ENCODE results near the gene TMEM207.

Gene TMEM207
- long read RNA-seq, result 0 reads

- DNase-seq (ENCODE audit: low read depth in 1 of 2, low spot score in 1 of 2), result no peak
- no peaks in the 10 kb centered on the region for H3K27me3 ChIP-seq (ENCODE audit: insufficient read depth, poor library complexity, severe bottlenecking)
Observed at GRCh38 chr3:190449801-190450200, at the start of gene TMEM207. Gene TMEM207 (minus strand): TSS chr3:190449901. CDS start chr3:190449809, 92 bp downstream.

DNA sequence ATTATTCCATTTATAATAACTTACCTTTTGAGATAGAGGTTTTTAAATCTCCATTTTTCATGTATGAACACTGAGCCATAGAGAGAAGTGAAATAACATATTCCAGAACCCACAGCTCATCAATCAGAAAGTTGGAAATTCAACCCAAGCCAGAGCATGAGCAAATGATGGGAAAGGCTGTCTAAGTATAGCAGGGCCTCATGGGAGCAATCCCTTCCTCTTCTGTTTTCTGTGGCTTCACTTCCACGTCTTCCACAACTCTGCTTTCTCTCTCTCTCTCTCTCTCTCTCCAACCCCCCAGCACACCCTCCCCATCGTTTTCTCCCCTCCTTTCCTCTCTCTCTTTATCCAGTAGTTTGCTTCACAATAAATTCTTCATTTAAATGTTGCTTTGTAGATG is 49.4 kb upstream of the TMEM207 start:
- no peak for DNase-seq (ENCODE audit: low read depth in 1 of 2, low spot score in 1 of 2)
- Histone ChIP-seq H3K27me3 (ENCODE audit: insufficient read depth, poor library complexity, severe bottlenecking) (no peaks in the 10 kb centered on the region), H3K27ac (replicated peaks) (no peak overlapping the region), H3K4me3 (replicated peaks; ENCODE audit: insufficient read depth, low read length) (no peak overlapping the region)
- TF ChIP-seq CTCF (IDR thresholded peaks at IDR 0.05; ENCODE audit: insufficient read depth, low read length), result no peak
- TF ChIP-seq GABPA (IDR thresholded peaks at IDR 0.05; ENCODE audit: low read depth), result no peak
- no peak for TF ChIP-seq SPI1 (IDR thresholded peaks at IDR 0.05; ENCODE audit: borderline replicate concordance, low read depth)
- TF ChIP-seq POLR2AphosphoS5 (IDR thresholded peaks at IDR 0.05; ENCODE audit: low read depth), result no peak
- TF ChIP-seq REST (IDR thresholded peaks at IDR 0.05; ENCODE audit: insufficient replicate concordance, low read depth), result no peak

More at GRCh38 chr3:190449801-190450200, at the start of gene TMEM207:
- no peak within 1 kb of the TSS for H3K4me3 ChIP-seq (replicated peaks; ENCODE audit: insufficient read depth, low read length)
- TF ChIP-seq POLR2AphosphoS5 (IDR thresholded peaks at IDR 0.05; ENCODE audit: low read depth) (no peak), GABPA (IDR thresholded peaks at IDR 0.05; ENCODE audit: low read depth) (no peak), SPI1 (IDR thresholded peaks at IDR 0.05; ENCODE audit: borderline replicate concordance, low read depth) (no peak), REST (IDR thresholded peaks at IDR 0.05; ENCODE audit: insufficient replicate concordance, low read depth) (no peak), CTCF (IDR thresholded peaks at IDR 0.05; ENCODE audit: insufficient read depth, low read length) (no peak)
- no peak within 1 kb of the TSS for H3K27ac ChIP-seq (replicated peaks)

- no peaks in the 10 kb centered on the region for H3K27me3 ChIP-seq (ENCODE audit: insufficient read depth, poor library complexity, severe bottlenecking)
- H3K27ac ChIP-seq (replicated peaks), result no peak overlapping the region
- TF ChIP-seq POLR2AphosphoS5 (IDR thresholded peaks at IDR 0.05; ENCODE audit: low read depth), result no peak
- TF ChIP-seq REST (IDR thresholded peaks at IDR 0.05; ENCODE audit: insufficient replicate concordance, low read depth), result no peak
- no peak for TF ChIP-seq SPI1 (IDR thresholded peaks at IDR 0.05; ENCODE audit: borderline replicate concordance, low read depth)
- TF ChIP-seq GABPA (IDR thresholded peaks at IDR 0.05; ENCODE audit: low read depth), result no peak
- TF ChIP-seq CTCF (IDR thresholded peaks at IDR 0.05; ENCODE audit: insufficient read depth, low read length), result no peak
- no peak overlapping the region for H3K4me3 ChIP-seq (replicated peaks; ENCODE audit: insufficient read depth, low read length)
- no peak for DNase-seq (ENCODE audit: low read depth in 1 of 2, low spot score in 1 of 2)
Observed at GRCh38 chr3:190498293-190498692, 48.6 kb upstream of the TMEM207 start.
